ENCODE results near the gene SNCAIP.

GRCh38 chr5:122355324-122355723 lies 43.3 kb downstream of the SNCAIP start:
- TF ChIP-seq POLR2A (IDR thresholded peaks at IDR 0.05; ENCODE audit: low read depth, low read length) (no peak), POLR2AphosphoS5 (IDR thresholded peaks at IDR 0.05; ENCODE audit: low read depth, low read length) (no peak)

Data from GM12892 (cell line).